ENCODE results near the gene ABCB1. TPM values are rescaled to one million over a fixed set of nuclear protein-coding genes. Genes with fewer than 3 reads are reported as not detected.

The ABCB1 gene
- total and polyA plus RNA-seq, 2 of the 13 experiments (the other 11 are each of a cell fraction or from before 2014, with no cell fraction given), result 42.8 to 52.6 TPM

- Histone ChIP-seq H3K79me2 (ENCODE audit: insufficient read depth, low read length) (peaks cover 27% of the 10 kb centered on the region), H3K4me1 (ENCODE audit: insufficient read depth, low read length) (peaks cover 49% of the 10 kb centered on the region), H3K27me3 (ENCODE audit: control insufficient read depth in 1 of 2, insufficient read depth in 2 of 2, low read length in 2 of 2) (no peaks in the 10 kb centered on the region; a peak in 1 of 5 replicates), H3K9ac (ENCODE audit: insufficient read depth, low read depth, low read length) (peak overlapping the region; percentile 28; the same call in 1 of the 2 replicates), H2AFZ (ENCODE audit: low read length) (peak overlapping the region; percentile 31), H3K36me3 (replicated peaks in 1 of 2; ENCODE audit: control insufficient read depth in 1 of 2, insufficient read depth in 2 of 2, low read length in 2 of 2) (0 out of 5 replicates have a peak, but pooled peaks cover 0 to 8% of the 10 kb centered on the region in 2 experiments), H3K4me2 (ENCODE audit: low read depth, low read length) (peak overlapping the region; percentile 96), H3K27ac (ENCODE audit: extremely low read length, insufficient read depth, low read length) (peak overlapping the region; percentile 45), H4K20me1 (ENCODE audit: insufficient read depth, low read length) (no peaks in the 10 kb centered on the region), H3K4me3 (replicated peaks in 1 of 3; ENCODE audit: insufficient read depth in 1 of 3, low read depth in 2 of 3, low read length in 3 of 3) (peak overlapping the region in 2 of 3 experiments; percentile 74 to 81; a peak in 3 of 6 replicates), H3K9me3 (ENCODE audit: low read length) (no peaks in the 10 kb centered on the region)
- DNase-seq (ENCODE audit: low spot score), result no peak
- intact Hi-C loops (cut with micrococcal nuclease; ENCODE audit: unreplicated experiment) (loop anchor here (10.0 kb wide), 2 partner anchors 122 to 128 kb away; partner anchors contain the start of gene CROT), in situ Hi-C loops (cut with HindIII; ENCODE audit: extremely low pct_ligation_motif_present, low pct_unique_long_range_greater_than_20kb) (no loop called here)
- 22% methylated on average over 2 of the region's 2 CpGs for WGBS (ENCODE audit: low lambda C conversion rate)
- POLR2A ChIA-PET, result interaction anchor here (2.0 kb wide), 1 partner anchor 8 kb away, joined by 19 read pairs; no protein-coding TSS in a partner anchor
- ATAC-seq, result peak; percentile 58
- CTCF ChIA-PET (ENCODE audit: low intra/inter-chr PET ratio, low total read pairs), result no interaction called here
- no peak for FAIRE-seq
- no TSS peak for BruUV-seq (replicated peaks)
- 0 out of 2 replicates have a peak, but pooled peaks have one; percentile 28 for TF ChIP-seq KMT2A (CRISPR knock-in tag; IDR thresholded peaks at IDR 0.05)
- 0 out of 2 replicates have a peak, but pooled peaks have one; percentile 44 for TF ChIP-seq RBFOX2 (IDR thresholded peaks at IDR 0.05; ENCODE audit: low read depth, low read length)
- TF ChIP-seq ZNF18 (CRISPR knock-in tag; IDR thresholded peaks at IDR 0.05; ENCODE audit: insufficient replicate concordance), result no peak
- TF ChIP-seq HNF4G (IDR thresholded peaks at IDR 0.05; ENCODE audit: borderline replicate concordance, low read depth, low read length), result no peak
- TF ChIP-seq HNF4G (CRISPR knock-in tag; IDR thresholded peaks at IDR 0.05; ENCODE audit: borderline replicate concordance, low read depth), result no peak
- peak; percentile 27; the same call in 1 of the 2 replicates for TF ChIP-seq POLR2AphosphoS5 (IDR thresholded peaks at IDR 0.05; ENCODE audit: low read depth, low read length)
- TF ChIP-seq ZNF235 (CRISPR knock-in tag; IDR thresholded peaks at IDR 0.05; ENCODE audit: borderline replicate concordance), result no peak
- TF ChIP-seq HNRNPUL1 (IDR thresholded peaks at IDR 0.05; ENCODE audit: low read depth, low read length), result no peak
- no peak for TF ChIP-seq FOXA1 (IDR thresholded peaks at IDR 0.05)
- 0 out of 2 replicates have a peak, but pooled peaks have one; percentile 4 for TF ChIP-seq FOXA1 (CRISPR knock-in tag; IDR thresholded peaks at IDR 0.05)
These were observed 127.5 kb downstream of the ABCB1 start for GRCh38 chr7:87473192-87473591.
